NCI-H1436 treated with DMSO at 0.1 percent for 48 hours (cell line): ENCODE measurements around the gene PRSS2.
"Not testable (repeated sequence)": the region's sequence is repeated elsewhere in the genome, so short reads cannot be mapped to it uniquely, and the experiment has no call there.

ENCODE experiments used
- DNase-seq: peaks from one replicate; lab custom pipeline; 2025; lab: John Stamatoyannopoulos, UW

PRSS2 gene

GRCh38 chr7:142759433-142759832, 11.3 kb upstream of the PRSS2 start:
- DNase-seq = no peak

GRCh38 chr7:142760071-142760642, 10.6 kb upstream of the PRSS2 start:
- DNase-seq = no peak

GRCh38 chr7:142761606-142762005, 9.2 kb upstream of the PRSS2 start:
- DNase-seq = not testable (repeated sequence)

- no peak for DNase-seq
Measured at GRCh38 chr7:142762104-142762503, 8.7 kb upstream of the PRSS2 start.

- DNase-seq = no peak
Measured at GRCh38 chr7:142767451-142767850, 3.3 kb upstream of the PRSS2 start.

GRCh38 chr7:142767861-142768260, 2.9 kb upstream of the PRSS2 start:
- no peak for DNase-seq

- DNase-seq = not testable (repeated sequence)
Measured at GRCh38 chr7:142768885-142769284, 1.9 kb upstream of the PRSS2 start.

- no peak for DNase-seq
Measured at GRCh38 chr7:142771353-142771723, 568 bp downstream of the PRSS2 start.

- DNase-seq = no peak
Measured at GRCh38 chr7:142772051-142772450, 1.3 kb downstream of the PRSS2 start.

- no peak for DNase-seq
Measured at GRCh38 chr7:142772673-142773072, 1.9 kb downstream of the PRSS2 start.

GRCh38 chr7:142773230-142773629, 2.5 kb downstream of the PRSS2 start:
- no peak for DNase-seq

GRCh38 chr7:142773937-142774744, 3.4 kb downstream of the PRSS2 start:
- DNase-seq = no peak

GRCh38 chr7:142774826-142775225, 4.1 kb downstream of the PRSS2 start:
- no peak for DNase-seq

GRCh38 chr7:142775351-142776115, 4.8 kb downstream of the PRSS2 start:
- not testable (repeated sequence) for DNase-seq

GRCh38 chr7:142776206-142776844, 5.6 kb downstream of the PRSS2 start:
- no peak for DNase-seq

- not testable (repeated sequence) for DNase-seq
Measured at GRCh38 chr7:142776845-142777225, 6.1 kb downstream of the PRSS2 start.

GRCh38 chr7:142777318-142777717, 6.5 kb downstream of the PRSS2 start:
- no peak for DNase-seq

- DNase-seq = peak; percentile 7
Measured at GRCh38 chr7:142782922-142783900, 12.4 kb downstream of the PRSS2 start.

- DNase-seq = no peak
Measured at GRCh38 chr7:142784096-142784495, 13.3 kb downstream of the PRSS2 start.

GRCh38 chr7:142784716-142785115, 13.9 kb downstream of the PRSS2 start:
- no peak for DNase-seq

- no peak for DNase-seq
Measured at GRCh38 chr7:142785841-142786250, 15.1 kb downstream of the PRSS2 start.
